ENCODE measurements around the gene MMP17. TPM values are rescaled to one million over a fixed set of nuclear protein-coding genes. Genes with fewer than 3 reads are reported as not detected.

Gene MMP17
- polyA plus RNA-seq, 3 donors = 2.8 to 78.3 (median 3.0) TPM

GRCh38 chr12:131810726-131811125 lies 17.5 kb upstream of the MMP17 start:
- Mint-ChIP-seq H3K4me3 (no peak overlapping the region), H3K9me3 (peaks cover 16 to 42% (median 32%) of the 10 kb centered on the region in 7 donors), H3K4me1 (peaks cover 27% of the 10 kb centered on the region), H3K27me3 (ENCODE audit: low read depth in 3 of 3) (peaks cover 0 to 4% (median 3%) of the 10 kb centered on the region in 3 donors), H3K27ac (peak overlapping the region in 1 of 7 donors; percentile 53), H3K36me3 (peaks cover 8 to 26% of the 10 kb centered on the region in 2 donors)
- 78% methylated on average over 7 of the region's 13 CpGs for WGBS (ENCODE audit: insufficient coverage)
- Histone ChIP-seq H3K9me3 (replicated peaks in 1 of 2; ENCODE audit: control insufficient read depth in 1 of 2, insufficient read depth in 1 of 2, low read length in 2 of 2) (peaks cover 11 to 32% of the 10 kb centered on the region in 2 donors), H2AFZ (ENCODE audit: insufficient read depth, low read depth, low read length, poor library complexity, severe bottlenecking) (no peak overlapping the region), H3K79me2 (ENCODE audit: insufficient read depth, low read length) (peaks cover 29% of the 10 kb centered on the region), H4K20me1 (ENCODE audit: insufficient read depth, low read length) (no peaks in the 10 kb centered on the region), H3K27me3 (ENCODE audit: control insufficient read depth in 2 of 2, insufficient read depth in 2 of 2, low read length in 2 of 2) (no peaks in the 10 kb centered on the region), H3K4me3 (replicated peaks in 1 of 3; ENCODE audit: low read depth in 2 of 3, low read length in 3 of 3) (no peak overlapping the region), H3K9ac (ENCODE audit: insufficient read depth, low read length, poor library complexity, severe bottlenecking) (no peak overlapping the region), H3K4me2 (replicated peaks; ENCODE audit: extremely low read depth, low read length, poor library complexity, severe bottlenecking) (no peak overlapping the region), H3K4me1 (ENCODE audit: control insufficient read depth in 1 of 2, insufficient read depth in 2 of 2, low read length in 2 of 2) (peaks cover 25 to 31% of the 10 kb centered on the region in 2 donors), H3K27ac (ENCODE audit: low read depth in 1 of 2, low read length in 2 of 2) (no peak overlapping the region), H3K36me3 (replicated peaks in 1 of 2; ENCODE audit: control insufficient read depth in 1 of 2, insufficient read depth in 2 of 2, low read length in 2 of 2) (no peaks in the 10 kb centered on the region)
- DNase-seq = no peak
- TF ChIP-seq, protein P1, sequence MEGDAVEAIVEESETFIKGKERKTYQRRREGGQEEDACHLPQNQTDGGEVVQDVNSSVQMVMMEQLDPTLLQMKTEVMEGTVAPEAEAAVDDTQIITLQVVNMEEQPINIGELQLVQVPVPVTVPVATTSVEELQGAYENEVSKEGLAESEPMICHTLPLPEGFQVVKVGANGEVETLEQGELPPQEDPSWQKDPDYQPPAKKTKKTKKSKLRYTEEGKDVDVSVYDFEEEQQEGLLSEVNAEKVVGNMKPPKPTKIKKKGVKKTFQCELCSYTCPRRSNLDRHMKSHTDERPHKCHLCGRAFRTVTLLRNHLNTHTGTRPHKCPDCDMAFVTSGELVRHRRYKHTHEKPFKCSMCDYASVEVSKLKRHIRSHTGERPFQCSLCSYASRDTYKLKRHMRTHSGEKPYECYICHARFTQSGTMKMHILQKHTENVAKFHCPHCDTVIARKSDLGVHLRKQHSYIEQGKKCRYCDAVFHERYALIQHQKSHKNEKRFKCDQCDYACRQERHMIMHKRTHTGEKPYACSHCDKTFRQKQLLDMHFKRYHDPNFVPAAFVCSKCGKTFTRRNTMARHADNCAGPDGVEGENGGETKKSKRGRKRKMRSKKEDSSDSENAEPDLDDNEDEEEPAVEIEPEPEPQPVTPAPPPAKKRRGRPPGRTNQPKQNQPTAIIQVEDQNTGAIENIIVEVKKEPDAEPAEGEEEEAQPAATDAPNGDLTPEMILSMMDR (IDR thresholded peaks at IDR 0.05) = no peak
- intact Hi-C loops (cut with micrococcal nuclease) = no loop called here

- no peak overlapping the region for H3K4me2 ChIP-seq (replicated peaks; ENCODE audit: extremely low read depth, low read length, poor library complexity, severe bottlenecking)
- TF ChIP-seq, protein P1 (IDR thresholded peaks at IDR 0.05) = no peak
- peaks cover 11 to 25% of the 10 kb centered on the region in 2 donors for H3K9me3 ChIP-seq (replicated peaks in 1 of 2; ENCODE audit: control insufficient read depth in 1 of 2, insufficient read depth in 1 of 2, low read length in 2 of 2)
- no peaks in the 10 kb centered on the region for H4K20me1 ChIP-seq (ENCODE audit: insufficient read depth, low read length)
- Mint-ChIP-seq H3K27me3 (ENCODE audit: low read depth in 3 of 3) (peaks cover 0 to 3% (median 2%) of the 10 kb centered on the region in 3 donors), H3K9me3 (peaks cover 10 to 33% (median 26%) of the 10 kb centered on the region in 7 donors), H3K4me1 (peaks cover 44% of the 10 kb centered on the region), H3K36me3 (peaks cover 13 to 38% of the 10 kb centered on the region in 2 donors), H3K4me3 (no peak overlapping the region), H3K27ac (peak overlapping the region; percentile 6 to 87 (median 43))
- no peaks in the 10 kb centered on the region for H3K27me3 ChIP-seq (ENCODE audit: control insufficient read depth in 2 of 2, insufficient read depth in 2 of 2, low read length in 2 of 2)
- no peaks in the 10 kb centered on the region for H3K36me3 ChIP-seq (replicated peaks in 1 of 2; ENCODE audit: control insufficient read depth in 1 of 2, insufficient read depth in 2 of 2, low read length in 2 of 2)
- H3K79me2 ChIP-seq (ENCODE audit: insufficient read depth, low read length) = peaks cover 59% of the 10 kb centered on the region
- H2AFZ ChIP-seq (ENCODE audit: insufficient read depth, low read depth, low read length, poor library complexity, severe bottlenecking) = no peak overlapping the region
- peak; percentile 53 to 69 (median 57) for DNase-seq
- H3K27ac ChIP-seq (ENCODE audit: low read depth in 1 of 2, low read length in 2 of 2) = peak overlapping the region in 1 of 2 donors; percentile 64
- H3K9ac ChIP-seq (ENCODE audit: insufficient read depth, low read length, poor library complexity, severe bottlenecking) = no peak overlapping the region
- H3K4me3 ChIP-seq (replicated peaks in 1 of 3; ENCODE audit: low read depth in 2 of 3, low read length in 3 of 3) = no peak overlapping the region
- peaks cover 49 to 51% of the 10 kb centered on the region in 2 donors for H3K4me1 ChIP-seq (ENCODE audit: control insufficient read depth in 1 of 2, insufficient read depth in 2 of 2, low read length in 2 of 2)
- intact Hi-C loops (cut with micrococcal nuclease) = no loop called here
- 100% methylated on average over 2 of the region's 7 CpGs for WGBS (ENCODE audit: insufficient coverage)
These were observed 13.1 kb upstream of the MMP17 start for GRCh38 chr12:131815131-131815530.
